GM12878 (cell line): Measurements from ENCODE around the gene SOD2.
"Not testable (repeated sequence)": the region's sequence is repeated elsewhere in the genome, so short reads cannot be mapped to it uniquely, and the experiment has no call there.

Experiments used
- CTCF ChIP-seq, 3 experiments: IDR thresholded peaks in 2 of 3; conservative IDR thresholded peaks in 1 of 3; 2 replicates each; pipeline ENCODE4 v1.5.1; 2011; ENCODE audit warnings: low read depth in 3 of 3, low read length in 3 of 3, mild to moderate bottlenecking in 3 of 3, control low read depth in 2 of 3, moderate library complexity in 2 of 3, inconsistent platforms in 1 of 3, mixed read lengths in 1 of 3; ENCODE audit not compliant: control insufficient read depth in 2 of 3, insufficient read depth in 1 of 3; ENCODE audit errors: extremely low read depth in 1 of 3
- HCFC1 ChIP-seq: fragments of 150-350 bp; IDR thresholded peaks from 2 replicates; pipeline ENCODE4 v1.6.1; 2014; ENCODE audit warnings: low read length
- MYC ChIP-seq: IDR thresholded peaks from 2 replicates; pipeline ENCODE4 v1.6.1; 2011; ENCODE audit warnings: mild to moderate bottlenecking, low read length, moderate library complexity, inconsistent platforms; ENCODE audit not compliant: insufficient read depth, insufficient replicate concordance, insufficient read length, severe bottlenecking
- NFXL1 ChIP-seq: fragments of 450-650 bp; IDR thresholded peaks from 2 replicates; pipeline ENCODE4 v1.6.1; 2017; ENCODE audit warnings: antibody characterized with exemption, mild to moderate bottlenecking, borderline replicate concordance
- NR2F1 ChIP-seq: fragments of 450-650 bp; conservative IDR thresholded peaks from 2 replicates; pipeline ENCODE4 v1.6.1; 2017; ENCODE audit warnings: mild to moderate bottlenecking
- PKNOX1 ChIP-seq: fragments of 450-650 bp; IDR thresholded peaks from 2 replicates; pipeline ENCODE4 v1.6.1; 2016; ENCODE audit warnings: mild to moderate bottlenecking
- POLR2A ChIP-seq: IDR thresholded peaks from 2 replicates; pipeline ENCODE4 v1.6.1; 2011; ENCODE audit warnings: low read depth, mild to moderate bottlenecking, low read length
- POLR2AphosphoS5 ChIP-seq: IDR thresholded peaks from 2 replicates; pipeline ENCODE4 v1.6.1; 2011; ENCODE audit warnings: mild to moderate bottlenecking, low read length, inconsistent platforms
- RAD21 ChIP-seq: IDR thresholded peaks from 2 replicates; pipeline ENCODE4 v1.6.1; 2011; ENCODE audit warnings: mild to moderate bottlenecking, low read depth, low read length, moderate library complexity; ENCODE audit not compliant: insufficient read depth
- RFX5 ChIP-seq: IDR thresholded peaks from 2 replicates; pipeline ENCODE4 v1.6.1; 2011; ENCODE audit warnings: low read depth, low read length, improper control_type of control experiment
- TAF1 ChIP-seq: IDR thresholded peaks from 2 replicates; pipeline ENCODE4 v1.6.1; 2011; ENCODE audit warnings: mild to moderate bottlenecking, low read depth, low read length, borderline replicate concordance
- TCF12 ChIP-seq: IDR thresholded peaks from 2 replicates; pipeline ENCODE4 v1.6.1; 2011; ENCODE audit warnings: low read depth, mild to moderate bottlenecking, low read length
- ZBTB11 ChIP-seq: fragments of 450-650 bp; formaldehyde crosslinking; IDR thresholded peaks from 2 replicates; pipeline ENCODE4 v1.5.0; 2022; ENCODE audit warnings: mild to moderate bottlenecking, missing genetic modification characterization
- ZBTB33 ChIP-seq: fragments of 450-650 bp; IDR thresholded peaks from 2 replicates; pipeline ENCODE4 v1.6.1; 2017; ENCODE audit warnings: mild to moderate bottlenecking

GRCh38 chr6:159690135-159690534, 2.9 kb downstream of the SOD2 start:
- TF ChIP-seq POLR2AphosphoS5; CTCF (IDR thresholded peaks at IDR 0.05 in 2 of 3, conservative IDR thresholded peaks at IDR 0.05 in 1 of 3; ENCODE audit: control insufficient read depth in 2 of 3, extremely low read depth in 1 of 3, insufficient read depth in 1 of 3, low read depth in 3 of 3, low read length in 3 of 3); MYC; RAD21; POLR2A; ZBTB33; NR2F1; RFX5; PKNOX1; TCF12; HCFC1; TAF1; ZBTB11 (CRISPR knock-in tag); NFXL1: not testable (repeated sequence)
